ENCODE results near the gene ARHGAP44. TPM values are rescaled to one million over a fixed set of nuclear protein-coding genes. Genes with fewer than 3 reads are reported as not detected.

Gene ARHGAP44
- total RNA-seq, 4 donors from 2014 or later = 3.5 to 7.8 (median 5.8) TPM

GRCh38 chr17:12987120-12987519 lies 197.8 kb downstream of the ARHGAP44 start:
- no peak for DNase-seq (ENCODE audit: extremely low spot score)
- whole genome bisulfite sequencing = 78% methylated on average over 12 of the region's 12 CpGs
- no peak overlapping the region for H3K4me3 ChIP-seq
- no peak for TF ChIP-seq CTCF (IDR thresholded peaks at IDR 0.05)
- TF ChIP-seq POLR2A (IDR thresholded peaks at IDR 0.05; ENCODE audit: low read depth) = no peak
- no peak for TF ChIP-seq POLR2AphosphoS5 (IDR thresholded peaks at IDR 0.05)
- TF ChIP-seq EP300 (IDR thresholded peaks at IDR 0.05) = no peak
- no peak overlapping the region for H3K27ac ChIP-seq (replicated peaks in 1 of 4)
- no peaks in the 10 kb centered on the region for H3K27me3 ChIP-seq
- no peaks in the 10 kb centered on the region for H3K9me3 ChIP-seq
- peaks cover 20 to 28% (median 25%) of the 10 kb centered on the region in 4 donors for H3K4me1 ChIP-seq
- intact Hi-C loops (cut with DNase I) = no loop called here
- peaks cover 18 to 27% (median 23%) of the 10 kb centered on the region in 4 donors for H3K36me3 ChIP-seq

GRCh38 chr17:12990041-12990808 lies 200.9 kb downstream of the ARHGAP44 start:
- intact Hi-C loops (cut with DNase I) = no loop called here

GRCh38 chr17:12990926-12991325 lies 201.6 kb downstream of the ARHGAP44 start:
- Histone ChIP-seq H3K27ac (replicated peaks in 1 of 4) (no peak overlapping the region), H3K27me3 (no peaks in the 10 kb centered on the region), H3K4me3 (no peak overlapping the region), H3K9me3 (no peaks in the 10 kb centered on the region), H3K36me3 (peaks cover 55 to 65% (median 61%) of the 10 kb centered on the region in 4 donors), H3K4me1 (peaks cover 0 to 9% (median 4%) of the 10 kb centered on the region in 4 donors)
- DNase-seq (ENCODE audit: extremely low spot score) = no peak
- no peak for TF ChIP-seq POLR2AphosphoS5 (IDR thresholded peaks at IDR 0.05)
- TF ChIP-seq EP300 (IDR thresholded peaks at IDR 0.05) = no peak
- no peak for TF ChIP-seq CTCF (IDR thresholded peaks at IDR 0.05)
- no peak for TF ChIP-seq POLR2A (IDR thresholded peaks at IDR 0.05; ENCODE audit: low read depth)
- intact Hi-C loops (cut with DNase I) = no loop called here
- whole genome bisulfite sequencing = 87% methylated on average over 12 of the region's 12 CpGs

More at GRCh38 chr17:12990041-12990808, 200.9 kb downstream of the ARHGAP44 start:
- Histone ChIP-seq H3K9me3 (no peaks in the 10 kb centered on the region), H3K27me3 (no peaks in the 10 kb centered on the region), H3K36me3 (peaks cover 48 to 58% (median 54%) of the 10 kb centered on the region in 4 donors), H3K27ac (replicated peaks in 1 of 4) (no peak overlapping the region), H3K4me1 (peaks cover 5 to 15% (median 11%) of the 10 kb centered on the region in 4 donors), H3K4me3 (no peak overlapping the region)
- WGBS = 94% methylated on average over 24 of the region's 25 CpGs
- DNase-seq (ENCODE audit: extremely low spot score) = no peak
- TF ChIP-seq POLR2A (IDR thresholded peaks at IDR 0.05; ENCODE audit: low read depth) (no peak), EP300 (IDR thresholded peaks at IDR 0.05) (no peak), CTCF (IDR thresholded peaks at IDR 0.05) (no peak), POLR2AphosphoS5 (IDR thresholded peaks at IDR 0.05) (no peak)

GRCh38 chr17:12992676-12993075 lies 203.4 kb downstream of the ARHGAP44 start:
- TF ChIP-seq POLR2A (IDR thresholded peaks at IDR 0.05; ENCODE audit: low read depth) (no peak), CTCF (IDR thresholded peaks at IDR 0.05) (no peak), POLR2AphosphoS5 (IDR thresholded peaks at IDR 0.05) (no peak), EP300 (IDR thresholded peaks at IDR 0.05) (no peak)

More at GRCh38 chr17:12992676-12993075, 203.4 kb downstream of the ARHGAP44 start:
- H3K27me3 ChIP-seq = no peaks in the 10 kb centered on the region
- intact Hi-C loops (cut with DNase I) = no loop called here
- peaks cover 0 to 6% (median 0%) of the 10 kb centered on the region in 4 donors for H3K4me1 ChIP-seq
- DNase-seq (ENCODE audit: extremely low spot score) = no peak
- H3K9me3 ChIP-seq = no peaks in the 10 kb centered on the region
- H3K36me3 ChIP-seq = peaks cover 72 to 83% (median 78%) of the 10 kb centered on the region in 4 donors
- no peak overlapping the region for H3K27ac ChIP-seq (replicated peaks in 1 of 4)
- WGBS = 89% methylated on average over 3 of the region's 14 CpGs
- no peak overlapping the region for H3K4me3 ChIP-seq

Measured in esophagus muscularis mucosa (tissue), 4 donors.